HG02759 (cell line): ENCODE data around the gene CES2.
A peak's percentile ranks its signal among the peaks of the same experiment; 100 is the strongest.
"Not testable (repeated sequence)": the region's sequence is repeated elsewhere in the genome, so short reads cannot be mapped to it uniquely, and the experiment has no call there.

Experiments used
- ATAC-seq: cut with Tn5 transposase; IDR thresholded peaks from one replicate; pipeline ENCODE4 v1.9.1; 2021; ENCODE audit warnings: mild to moderate bottlenecking, moderate library complexity; ENCODE audit not compliant: unreplicated experiment

CES2 gene

DNA sequence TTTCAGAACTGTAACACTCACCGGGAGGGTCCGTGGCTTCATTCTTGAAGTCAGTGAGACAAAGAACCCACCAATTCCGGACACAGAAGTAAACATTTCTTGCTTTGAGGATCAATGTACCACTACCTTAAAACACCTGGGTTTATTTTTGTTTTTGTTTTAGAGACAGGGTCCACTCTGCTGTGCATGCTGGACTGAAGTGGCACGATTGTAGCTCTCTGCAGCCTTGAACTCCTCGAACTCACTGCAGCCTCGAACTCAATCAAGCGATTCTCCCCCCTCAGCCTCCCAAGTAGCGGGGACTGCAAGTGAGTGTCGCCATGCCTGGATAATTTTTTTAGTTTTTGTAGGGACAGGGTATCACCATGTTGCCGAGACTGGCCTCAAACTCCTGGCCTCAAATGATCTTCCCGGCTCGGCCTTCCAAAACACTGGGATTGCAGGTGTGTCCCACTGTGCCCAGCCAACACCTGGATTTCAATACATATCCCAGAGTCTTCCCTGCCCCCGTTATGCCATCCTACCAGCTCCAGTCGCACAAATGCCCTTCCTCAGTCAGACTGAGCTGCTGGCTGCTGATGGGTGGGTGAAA, 40.1 kb downstream of the CES2 start:
- no peak for ATAC-seq

DNA sequence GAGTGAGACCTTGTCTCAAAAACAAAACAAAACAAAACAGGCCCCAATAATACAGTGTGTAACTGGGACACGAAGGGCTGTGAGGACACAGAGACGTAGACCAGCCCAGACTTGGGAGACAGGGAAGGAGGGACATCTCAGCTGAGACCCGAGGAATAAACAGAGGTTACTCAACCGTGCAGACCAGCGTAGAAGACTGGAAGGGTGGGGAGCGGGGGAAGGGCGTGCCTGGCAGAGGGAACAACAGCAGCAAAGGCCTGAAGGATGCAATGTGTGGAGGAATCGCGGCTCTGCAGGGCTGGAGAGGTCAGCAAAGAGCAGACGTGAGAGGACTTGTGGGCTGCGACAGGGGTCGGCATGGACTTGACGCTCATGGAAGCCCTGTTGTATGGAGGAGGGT, 41.4 kb downstream of the CES2 start:
- no peak for ATAC-seq

DNA sequence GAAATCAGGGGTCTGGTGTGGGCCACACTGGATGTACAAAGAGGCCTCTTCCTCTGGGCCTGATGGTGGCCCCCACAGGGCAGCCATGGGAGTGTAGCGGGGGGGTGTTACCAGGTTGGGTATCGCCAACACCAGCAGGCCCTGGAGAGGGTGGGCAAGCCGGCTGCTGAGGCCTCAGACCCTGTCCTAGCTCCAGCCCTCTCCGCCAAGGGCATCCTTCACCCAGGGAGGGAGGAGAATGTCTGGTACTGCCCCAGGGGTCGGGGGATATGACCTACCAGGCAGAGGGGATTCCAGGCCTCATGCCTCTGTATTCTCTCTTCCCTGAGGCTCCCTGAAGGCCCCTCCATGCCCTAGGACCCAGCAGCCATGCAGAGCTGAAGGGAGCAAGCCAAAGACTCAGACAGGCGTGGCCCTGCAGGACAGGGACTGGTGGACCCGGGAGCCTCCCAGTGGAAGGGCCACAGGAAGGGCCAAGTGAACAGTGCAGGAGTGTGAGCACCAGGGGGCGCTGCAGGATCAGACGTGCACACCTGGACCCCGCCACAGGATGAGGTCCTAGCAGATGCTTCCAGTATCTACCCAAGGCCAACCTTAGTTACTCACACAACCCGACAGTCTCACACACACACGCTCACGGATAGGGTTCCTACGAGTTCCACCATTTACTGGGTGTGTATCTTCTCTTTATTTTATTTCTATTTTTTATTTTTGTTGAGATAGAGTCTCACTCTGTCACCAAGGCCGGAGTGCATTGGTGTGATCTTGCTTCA, 42.2 kb downstream of the CES2 start:
- peak; percentile 81 for ATAC-seq

DNA sequence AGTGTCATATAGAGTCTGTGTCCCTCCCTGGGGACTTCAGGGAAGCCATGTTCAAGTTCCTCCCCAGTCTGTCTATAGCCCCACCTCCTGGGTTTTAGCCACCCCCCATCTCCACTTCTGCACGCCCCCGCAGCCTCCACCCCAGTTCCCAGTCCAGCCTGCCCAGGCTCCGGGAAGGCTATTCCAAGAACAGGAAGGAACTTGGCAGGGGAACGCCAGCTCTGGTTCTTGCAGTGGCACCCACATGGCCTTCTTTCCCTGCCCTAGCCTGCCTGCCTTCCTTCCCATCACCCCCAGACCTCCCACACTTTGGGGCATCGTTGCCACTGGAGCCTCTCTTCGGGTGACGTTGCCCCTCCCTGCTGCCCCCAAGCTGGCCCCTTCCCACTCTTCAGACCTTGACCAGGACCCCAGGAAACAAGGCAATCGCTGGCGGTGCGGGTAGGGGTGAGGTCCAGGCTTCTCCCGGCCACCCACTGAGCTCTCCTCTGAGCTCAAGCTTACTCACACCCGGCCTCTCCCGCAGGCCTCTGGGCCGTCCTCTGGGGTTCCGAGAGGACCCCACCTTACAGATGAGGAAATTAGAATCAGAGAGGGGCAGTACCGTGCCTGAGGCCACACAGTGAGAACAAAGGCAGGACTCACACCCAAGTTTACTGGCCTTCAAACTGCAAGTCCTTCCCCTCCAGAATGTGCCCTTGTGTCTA, 43.8 kb downstream of the CES2 start:
- ATAC-seq = no peak

DNA sequence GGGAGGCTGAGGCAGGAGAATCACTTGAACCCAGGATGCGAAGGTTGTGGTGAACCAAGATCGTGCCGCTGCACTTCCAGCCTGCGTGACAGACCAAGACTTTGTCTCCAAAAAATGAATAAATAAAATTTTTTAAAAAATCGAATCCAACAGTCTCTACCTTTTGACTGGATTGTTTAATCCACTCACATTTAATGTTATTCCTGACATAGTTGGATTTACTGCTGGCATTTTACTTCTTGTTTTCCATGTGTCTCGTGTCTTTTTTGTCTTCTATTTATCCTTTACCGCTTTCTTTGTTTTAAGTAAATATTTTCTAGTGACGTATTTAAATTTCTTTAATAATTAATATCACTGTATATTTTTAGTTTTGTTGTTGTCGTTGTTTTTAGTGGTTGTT, 47.7 kb downstream of the CES2 start:
- no peak for ATAC-seq

DNA sequence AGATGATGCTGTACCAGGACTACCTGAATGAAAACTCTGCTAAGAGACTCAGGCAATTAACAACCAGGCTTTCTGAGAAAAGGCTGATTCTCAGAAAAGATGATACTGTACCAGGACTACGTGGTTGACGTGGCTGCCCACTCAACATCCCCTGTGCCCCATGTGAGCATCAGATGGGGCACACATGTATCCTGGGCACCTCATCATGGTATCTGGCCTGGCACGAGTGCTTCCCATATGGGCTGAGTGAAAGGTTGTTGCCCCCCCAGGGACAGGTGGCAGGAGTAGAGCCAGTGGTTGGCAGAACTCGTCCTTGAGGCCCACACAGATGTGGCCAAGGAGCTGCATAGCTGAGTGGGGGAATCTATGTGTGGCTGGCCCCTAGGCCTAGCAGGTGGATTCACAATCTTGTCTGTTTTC, 49.6 kb downstream of the CES2 start:
- ATAC-seq = no peak

DNA sequence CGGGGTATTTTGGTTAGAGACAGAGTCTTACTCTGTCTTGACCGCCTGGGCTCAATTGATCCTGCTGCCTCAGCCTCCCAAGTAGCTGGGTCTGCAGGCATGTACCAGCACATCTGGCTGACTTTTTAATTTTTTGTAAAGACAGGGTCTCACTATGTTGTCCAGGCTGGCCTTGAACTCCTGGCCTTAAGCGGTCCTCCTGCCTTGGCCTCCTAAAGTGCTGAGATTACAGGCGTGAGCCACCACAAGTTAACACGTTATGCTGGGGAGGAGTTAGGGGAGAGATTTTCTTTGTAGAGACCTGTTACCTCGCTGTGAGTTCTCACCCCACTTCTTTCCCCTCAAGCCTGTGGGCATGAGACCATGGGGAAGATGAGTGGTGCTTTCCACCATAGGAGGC, 51.2 kb downstream of the CES2 start:
- ATAC-seq = no peak

DNA sequence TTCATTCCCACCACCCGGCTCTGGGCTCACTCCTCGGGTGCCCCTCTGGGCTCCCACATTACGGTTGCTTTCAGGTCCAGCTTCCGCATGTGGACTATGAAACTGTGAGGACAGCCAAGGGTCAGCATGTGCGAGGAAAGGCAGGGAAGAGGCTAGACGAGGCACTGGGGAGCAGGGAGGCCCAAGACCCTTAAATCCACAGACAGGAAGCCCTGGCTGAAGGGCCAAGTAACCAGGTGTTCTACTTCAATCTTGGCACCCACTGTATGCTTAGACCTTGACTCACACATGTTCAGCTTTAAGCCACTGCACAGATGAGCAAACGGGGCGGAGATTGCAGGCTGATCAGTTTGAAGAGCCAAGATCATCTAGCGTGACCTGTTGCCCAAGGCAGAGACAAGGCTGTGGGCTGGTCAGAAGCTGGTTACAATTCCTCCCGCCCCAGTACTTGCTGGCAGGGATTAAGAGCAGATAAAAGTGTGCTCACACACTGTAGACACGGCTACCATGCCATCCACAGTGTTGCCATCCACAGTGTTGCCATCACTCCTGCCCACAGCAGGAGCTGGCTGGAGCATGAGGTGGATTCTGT, 53.0 kb downstream of the CES2 start, which contains the start of gene CES4A:
Gene CES4A (plus strand): TSS at position 393 of the 592 bp plus-strand sequence. CDS start 184 bp downstream, at position 577.
- no peak for ATAC-seq

DNA sequence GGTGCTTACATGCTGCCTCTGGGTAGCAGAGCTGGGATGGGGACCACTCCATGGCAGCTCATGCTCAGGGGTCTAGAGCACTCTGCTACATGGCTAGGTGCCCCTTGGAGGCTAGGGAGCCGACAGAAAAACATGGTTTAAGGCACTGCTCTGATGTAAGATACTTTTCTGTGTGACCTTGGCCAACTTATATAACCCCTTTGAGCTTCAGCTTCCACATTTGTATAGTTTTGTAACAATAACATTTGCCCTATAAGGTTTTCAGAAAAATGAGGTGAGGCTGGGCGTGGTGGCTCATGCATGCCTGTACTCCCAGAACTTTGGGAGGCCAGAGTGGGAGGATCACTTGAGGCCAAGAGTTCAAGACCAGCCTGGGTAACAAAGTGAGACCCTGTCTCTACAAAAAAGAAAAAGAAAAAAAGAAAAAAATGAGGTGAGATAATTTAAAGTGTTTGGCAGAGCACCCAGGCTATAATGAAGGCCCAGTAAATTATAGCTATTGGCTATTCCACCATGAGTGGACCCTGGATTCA, 56.3 kb downstream of the CES2 start:
- no peak for ATAC-seq

DNA sequence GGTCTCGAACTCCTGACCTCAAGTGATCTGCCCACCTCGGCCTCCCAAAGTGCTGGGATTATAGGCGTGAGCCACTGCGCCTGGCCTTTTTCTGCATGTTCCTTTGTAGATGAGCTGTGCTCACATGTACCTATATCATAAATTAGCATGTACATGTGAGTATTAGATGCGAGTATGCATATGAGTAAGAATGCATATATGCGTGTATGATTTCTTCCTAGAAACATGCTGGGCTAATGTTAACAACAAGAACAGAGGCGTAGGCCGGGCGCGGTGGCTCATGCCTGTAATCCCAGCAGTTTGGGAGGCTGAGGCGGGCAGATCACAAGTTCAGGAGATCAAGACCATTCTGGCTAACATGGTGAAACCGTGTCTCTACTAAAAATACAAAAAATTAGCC, 58.2 kb downstream of the CES2 start:
- ATAC-seq = not testable (repeated sequence)
